ENCODE results near the gene PHF10.

PHF10 gene

GRCh38 chr6:169664227-169664626, 60.1 kb downstream of the PHF10 start:
- H2AFZ ChIP-seq (ENCODE audit: low read depth) = no peak overlapping the region
- H3K4me2 ChIP-seq = no peak overlapping the region
- no peak for TF ChIP-seq CTCF (conservative IDR thresholded peaks at IDR 0.05; ENCODE audit: low read depth, low read length)
- H3K79me2 ChIP-seq (ENCODE audit: insufficient read depth, low read depth) = no peaks in the 10 kb centered on the region
- no peak overlapping the region for H3K4me3 ChIP-seq (IDR thresholded peaks at IDR 0.05; ENCODE audit: insufficient read depth, low read depth, low read length)
- H4K20me1 ChIP-seq (ENCODE audit: insufficient read depth) = no peaks in the 10 kb centered on the region
- no peak overlapping the region for H3K27ac ChIP-seq
- H3K36me3 ChIP-seq (ENCODE audit: insufficient read depth) = no peaks in the 10 kb centered on the region; the same call in 1 of the 2 replicates
- H3K9ac ChIP-seq = no peak overlapping the region
- H3K4me1 ChIP-seq (ENCODE audit: low read depth, poor library complexity, severe bottlenecking) = no peaks in the 10 kb centered on the region
- H3K27me3 ChIP-seq (ENCODE audit: insufficient read depth, low read depth) = no peaks in the 10 kb centered on the region

DNA sequence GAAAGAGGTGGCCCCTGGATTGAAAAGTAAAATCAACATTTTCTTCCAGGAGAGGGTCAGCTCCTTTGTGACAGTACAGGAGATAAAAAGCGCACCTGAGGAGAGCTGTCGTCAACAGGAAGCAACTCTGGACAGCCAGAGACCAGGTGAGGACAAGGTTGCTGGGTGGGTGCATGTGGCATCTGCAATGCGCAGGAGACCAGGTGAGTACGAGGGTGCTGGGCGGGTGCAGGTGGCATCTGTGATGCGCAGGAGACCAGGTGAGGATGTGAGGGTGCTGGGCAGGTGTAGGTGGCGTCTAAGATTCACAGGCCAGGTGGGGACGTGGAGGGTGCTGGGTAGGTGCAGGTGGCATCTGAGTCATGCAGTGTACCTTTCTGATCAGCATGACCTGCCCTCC, 60.8 kb downstream of the PHF10 start:
- TF ChIP-seq CTCF (conservative IDR thresholded peaks at IDR 0.05; ENCODE audit: low read depth, low read length) = no peak
- H4K20me1 ChIP-seq (ENCODE audit: insufficient read depth) = no peaks in the 10 kb centered on the region
- H3K27ac ChIP-seq = no peak overlapping the region
- H3K36me3 ChIP-seq (ENCODE audit: insufficient read depth) = no peaks in the 10 kb centered on the region; the same call in 1 of the 2 replicates
- no peaks in the 10 kb centered on the region for H3K27me3 ChIP-seq (ENCODE audit: insufficient read depth, low read depth)
- H3K9ac ChIP-seq = no peak overlapping the region
- no peak overlapping the region for H2AFZ ChIP-seq (ENCODE audit: low read depth)
- H3K4me1 ChIP-seq (ENCODE audit: low read depth, poor library complexity, severe bottlenecking) = no peaks in the 10 kb centered on the region
- H3K79me2 ChIP-seq (ENCODE audit: insufficient read depth, low read depth) = no peaks in the 10 kb centered on the region
- H3K4me3 ChIP-seq (IDR thresholded peaks at IDR 0.05; ENCODE audit: insufficient read depth, low read depth, low read length) = no peak overlapping the region
- H3K4me2 ChIP-seq = no peak overlapping the region

DNA sequence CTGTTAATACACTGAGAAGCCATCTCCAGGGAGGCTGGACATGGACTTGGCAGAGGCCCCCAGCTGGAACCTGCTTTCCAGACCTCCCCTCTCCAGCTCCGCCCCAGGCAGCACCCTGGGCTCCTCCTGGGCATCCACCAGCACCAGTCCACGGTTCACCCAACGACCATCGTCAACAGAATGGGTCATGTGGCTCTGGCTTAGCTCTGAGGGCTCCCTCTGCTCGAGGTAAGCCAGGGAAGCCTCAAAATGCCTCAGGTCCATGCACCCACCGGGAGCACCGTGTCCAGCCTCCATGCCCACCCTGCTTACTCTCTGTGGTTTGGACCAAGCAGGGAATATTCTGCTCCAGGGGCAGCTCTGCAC, 62.9 kb downstream of the PHF10 start:
- Histone ChIP-seq H3K36me3 (ENCODE audit: insufficient read depth) (no peaks in the 10 kb centered on the region), H2AFZ (ENCODE audit: low read depth) (no peak overlapping the region)
- no peak for TF ChIP-seq CTCF (conservative IDR thresholded peaks at IDR 0.05; ENCODE audit: low read depth, low read length)

DNA sequence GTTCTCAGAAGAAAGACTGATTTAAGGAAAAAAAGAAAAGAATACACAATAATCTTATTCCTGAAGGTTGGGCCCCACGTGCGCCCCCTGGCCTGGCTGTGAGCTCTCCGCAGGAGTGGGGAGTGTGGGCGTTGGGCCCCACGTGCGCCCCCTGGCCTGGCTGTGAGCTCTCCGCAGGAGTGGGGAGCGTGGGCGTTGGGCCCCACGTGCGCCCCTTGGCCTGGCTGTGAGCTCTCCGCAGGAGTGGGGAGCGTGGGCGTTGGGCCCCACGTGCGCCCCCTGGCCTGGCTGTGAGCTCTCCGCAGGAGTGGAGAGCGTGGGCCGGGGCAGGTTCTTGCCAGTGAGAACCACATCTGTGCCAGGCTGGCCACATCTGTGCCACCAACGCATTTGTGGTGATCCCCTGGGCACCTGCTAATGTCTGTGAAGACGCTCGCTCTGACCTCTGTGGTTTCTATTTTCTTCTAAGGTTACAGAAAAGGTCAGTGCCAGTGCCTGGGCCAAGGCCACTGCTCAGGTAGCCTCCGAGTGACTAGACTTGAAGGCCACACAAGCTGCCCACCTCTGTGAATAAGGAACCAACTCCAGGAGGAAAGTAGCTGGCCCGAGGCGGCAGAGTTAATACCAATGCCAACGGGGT, 63.4 kb downstream of the PHF10 start:
- H3K36me3 ChIP-seq (ENCODE audit: insufficient read depth) = no peaks in the 10 kb centered on the region
- no peak for TF ChIP-seq CTCF (conservative IDR thresholded peaks at IDR 0.05; ENCODE audit: low read depth, low read length)
- H3K27ac ChIP-seq = no peak overlapping the region
- H3K79me2 ChIP-seq (ENCODE audit: insufficient read depth, low read depth) = no peaks in the 10 kb centered on the region
- no peak overlapping the region for H3K4me3 ChIP-seq (IDR thresholded peaks at IDR 0.05; ENCODE audit: insufficient read depth, low read depth, low read length)
- H3K9ac ChIP-seq = no peak overlapping the region
- H3K27me3 ChIP-seq (ENCODE audit: insufficient read depth, low read depth) = no peaks in the 10 kb centered on the region
- H3K4me2 ChIP-seq = no peak overlapping the region
- no peak overlapping the region for H2AFZ ChIP-seq (ENCODE audit: low read depth)
- no peaks in the 10 kb centered on the region for H4K20me1 ChIP-seq (ENCODE audit: insufficient read depth)
- no peaks in the 10 kb centered on the region for H3K4me1 ChIP-seq (ENCODE audit: low read depth, poor library complexity, severe bottlenecking)

More for the DNA sequence above, 62.9 kb downstream of the PHF10 start:
- Histone ChIP-seq H3K9ac (no peak overlapping the region), H3K79me2 (ENCODE audit: insufficient read depth, low read depth) (no peaks in the 10 kb centered on the region), H3K4me2 (no peak overlapping the region), H4K20me1 (ENCODE audit: insufficient read depth) (no peaks in the 10 kb centered on the region), H3K4me1 (ENCODE audit: low read depth, poor library complexity, severe bottlenecking) (no peaks in the 10 kb centered on the region), H3K27me3 (ENCODE audit: insufficient read depth, low read depth) (no peaks in the 10 kb centered on the region), H3K4me3 (IDR thresholded peaks at IDR 0.05; ENCODE audit: insufficient read depth, low read depth, low read length) (no peak overlapping the region), H3K27ac (no peak overlapping the region)
